Subcutaneous adipose tissue (tissue), 4 donors: ENCODE measurements around the gene ATG16L1. TPM values are rescaled to one million over a fixed set of nuclear protein-coding genes. Genes with fewer than 3 reads are reported as not detected.

Experiments used
- CTCF ChIP-seq: fragments of 450-650 bp; IDR thresholded peaks from one replicate; pipeline ENCODE4 v1.5.1; 2016; ENCODE audit warnings: low read depth, mild to moderate bottlenecking, control low read depth, antibody characterized with exemption, moderate library complexity
- total RNA-seq, 4 donors: library from RNA; depleted of rRNA; stranded (reverse); fragments of >200 nt; gene quantifications; one replicate each; pipeline ENCODE4 v1.1.0, GENCODE V29; 2016

ATG16L1 gene
- total RNA-seq, 4 donors from 2014 or later = 16.1 to 31.8 (median 19.7) TPM

- no peak for TF ChIP-seq CTCF
Observed at GRCh38 chr2:233218836-233219235, 32.6 kb upstream of the ATG16L1 start.

GRCh38 chr2:233219848-233220247, 31.6 kb upstream of the ATG16L1 start:
- TF ChIP-seq CTCF = no peak

GRCh38 chr2:233221378-233222063, 30.0 kb upstream of the ATG16L1 start:
- TF ChIP-seq CTCF = no peak

GRCh38 chr2:233223059-233223894, 28.2 kb upstream of the ATG16L1 start:
- no peak for TF ChIP-seq CTCF

- TF ChIP-seq CTCF = no peak
Observed at GRCh38 chr2:233225230-233226068, 26.0 kb upstream of the ATG16L1 start.

GRCh38 chr2:233226511-233227031, 24.9 kb upstream of the ATG16L1 start:
- TF ChIP-seq CTCF = no peak
